Stimulated activated CD8-positive, alpha-beta memory T cell treated with anti-CD3 and anti-CD28 coated beads, Interleukin-15, amount 100 ng/mL, for 24 hours (primary cell): ENCODE data around the gene IPO13.

ENCODE experiments used
- DNase-seq: peaks from one replicate; pipeline ENCODE4 v3.0.0-alpha.2; 2020; ENCODE audit warnings: low read depth

The IPO13 gene, protein sequence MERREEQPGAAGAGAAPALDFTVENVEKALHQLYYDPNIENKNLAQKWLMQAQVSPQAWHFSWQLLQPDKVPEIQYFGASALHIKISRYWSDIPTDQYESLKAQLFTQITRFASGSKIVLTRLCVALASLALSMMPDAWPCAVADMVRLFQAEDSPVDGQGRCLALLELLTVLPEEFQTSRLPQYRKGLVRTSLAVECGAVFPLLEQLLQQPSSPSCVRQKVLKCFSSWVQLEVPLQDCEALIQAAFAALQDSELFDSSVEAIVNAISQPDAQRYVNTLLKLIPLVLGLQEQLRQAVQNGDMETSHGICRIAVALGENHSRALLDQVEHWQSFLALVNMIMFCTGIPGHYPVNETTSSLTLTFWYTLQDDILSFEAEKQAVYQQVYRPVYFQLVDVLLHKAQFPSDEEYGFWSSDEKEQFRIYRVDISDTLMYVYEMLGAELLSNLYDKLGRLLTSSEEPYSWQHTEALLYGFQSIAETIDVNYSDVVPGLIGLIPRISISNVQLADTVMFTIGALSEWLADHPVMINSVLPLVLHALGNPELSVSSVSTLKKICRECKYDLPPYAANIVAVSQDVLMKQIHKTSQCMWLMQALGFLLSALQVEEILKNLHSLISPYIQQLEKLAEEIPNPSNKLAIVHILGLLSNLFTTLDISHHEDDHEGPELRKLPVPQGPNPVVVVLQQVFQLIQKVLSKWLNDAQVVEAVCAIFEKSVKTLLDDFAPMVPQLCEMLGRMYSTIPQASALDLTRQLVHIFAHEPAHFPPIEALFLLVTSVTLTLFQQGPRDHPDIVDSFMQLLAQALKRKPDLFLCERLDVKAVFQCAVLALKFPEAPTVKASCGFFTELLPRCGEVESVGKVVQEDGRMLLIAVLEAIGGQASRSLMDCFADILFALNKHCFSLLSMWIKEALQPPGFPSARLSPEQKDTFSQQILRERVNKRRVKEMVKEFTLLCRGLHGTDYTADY

DNA sequence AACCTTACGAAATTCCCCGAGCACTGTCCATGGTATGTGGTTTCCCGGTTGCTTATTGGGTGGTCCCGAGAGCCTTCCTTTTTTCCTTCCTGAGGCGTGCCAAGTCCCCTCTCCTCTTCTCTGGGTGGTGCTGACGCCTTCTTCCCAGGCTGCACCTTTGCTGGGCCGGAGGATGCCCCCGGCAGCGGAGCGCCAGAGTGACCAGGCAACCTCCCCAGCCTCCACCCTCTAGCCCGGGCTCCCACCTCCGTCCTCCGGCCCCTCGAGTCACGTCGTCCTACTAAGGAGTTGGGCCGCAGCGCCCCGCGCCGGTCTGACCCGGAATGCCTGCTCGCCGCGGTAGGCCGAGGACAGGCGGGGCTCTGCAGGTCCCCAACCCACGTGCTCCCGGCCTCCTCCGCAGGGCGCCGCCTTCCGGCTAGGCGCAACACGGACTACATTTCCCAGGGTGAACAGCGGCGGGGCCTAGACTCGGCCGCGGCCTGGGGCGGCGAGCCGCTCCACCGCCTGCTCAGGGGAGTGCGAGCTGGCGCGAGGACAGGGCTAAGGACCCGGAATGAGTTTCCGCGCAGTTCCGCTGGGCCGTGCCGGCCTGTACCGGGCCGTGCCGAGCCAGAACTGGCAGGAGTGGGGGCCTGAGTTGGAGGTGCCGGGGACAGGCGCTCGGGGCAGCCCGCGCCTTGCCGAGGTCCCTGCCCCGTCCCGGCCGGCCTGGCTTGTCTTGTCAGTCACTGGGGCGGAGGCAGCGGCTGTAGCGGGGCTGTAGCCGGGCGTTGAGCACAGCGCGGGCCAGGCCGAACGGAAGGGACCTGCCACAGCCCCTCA is at the start of gene IPO13:
Gene IPO13, plus strand, starts transcription at position 715 of the 825 bp plus-strand sequence. CDS start 651 bp downstream, outside the sequence.
- DNase-seq = peak; percentile 80

DNA sequence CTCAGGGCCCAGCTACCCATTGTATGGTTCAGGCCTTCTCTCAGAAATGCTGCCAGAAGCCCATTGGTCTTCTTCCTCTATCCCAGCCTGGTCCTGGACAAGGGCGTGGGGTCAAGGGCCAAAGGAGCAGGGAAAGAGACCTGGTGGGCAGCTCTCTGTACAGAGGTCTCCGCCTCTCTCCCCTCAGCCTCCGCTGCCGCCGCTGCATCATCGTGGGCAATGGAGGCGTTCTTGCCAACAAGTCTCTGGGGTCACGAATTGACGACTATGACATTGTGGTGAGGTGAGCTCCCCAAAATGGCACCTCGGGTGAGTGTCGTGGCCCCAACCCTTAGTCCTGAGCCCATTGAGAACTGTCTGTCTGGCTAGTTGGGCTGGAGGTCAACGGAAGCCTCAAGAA is 47.8 kb upstream of the IPO13 start:
- no peak for DNase-seq

DNA sequence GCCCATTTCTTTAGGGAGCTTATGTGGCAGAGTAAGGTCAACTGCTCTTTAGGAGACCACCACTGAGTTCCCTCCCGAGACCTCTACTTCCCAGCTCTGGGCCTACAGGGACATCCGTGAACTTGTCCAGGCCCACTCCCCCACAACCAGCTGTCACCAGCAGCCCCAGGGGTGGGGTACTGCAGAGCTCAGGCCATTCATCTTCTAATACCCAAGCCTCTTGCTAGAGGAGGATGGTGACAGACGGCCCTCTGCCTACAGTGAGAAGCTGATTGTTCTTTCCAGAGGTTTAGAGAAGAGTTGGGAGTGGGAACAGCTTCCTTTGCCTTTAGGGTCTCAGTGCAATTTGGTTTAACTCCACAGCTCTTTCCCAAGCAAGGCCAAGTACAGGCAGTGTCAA is 46.4 kb upstream of the IPO13 start:
- no peak for DNase-seq

DNA sequence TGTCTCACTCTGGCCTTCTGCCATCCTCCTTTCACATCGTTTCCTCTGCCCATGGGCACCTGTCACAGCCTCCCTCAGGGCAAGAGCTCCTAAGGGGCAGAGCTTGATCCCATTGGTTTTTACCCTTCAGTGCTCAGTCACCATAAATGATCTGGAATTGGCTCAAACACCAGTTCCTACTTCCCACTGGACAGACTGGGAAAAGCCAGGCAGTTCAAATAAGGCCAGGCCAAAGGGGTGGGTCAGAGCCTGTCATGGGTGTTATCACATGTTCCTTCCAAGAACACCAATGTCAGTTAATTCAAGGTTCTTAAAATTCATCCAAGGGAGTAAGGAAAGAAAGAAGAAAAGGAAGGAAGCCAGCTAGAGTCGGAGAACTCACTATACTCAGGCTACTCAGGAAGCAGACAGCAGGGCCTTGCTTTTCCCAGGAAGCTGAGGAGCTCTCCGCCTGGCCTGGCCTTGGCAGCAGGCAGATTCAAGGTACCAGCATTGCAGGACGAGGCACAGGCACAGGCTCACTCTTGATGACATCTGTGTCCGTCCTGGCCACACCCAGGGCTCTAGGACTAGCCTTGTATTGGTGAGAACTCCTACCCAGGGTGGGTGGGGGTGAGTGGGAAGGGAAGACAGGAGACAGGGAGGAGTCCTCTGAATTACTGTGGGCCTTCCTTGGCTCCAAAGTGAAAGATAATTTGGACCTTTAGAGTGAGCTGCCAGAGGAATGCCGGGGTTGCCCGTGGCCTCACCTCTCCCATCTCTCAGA is 45.4 kb upstream of the IPO13 start:
- no peak for DNase-seq

DNA sequence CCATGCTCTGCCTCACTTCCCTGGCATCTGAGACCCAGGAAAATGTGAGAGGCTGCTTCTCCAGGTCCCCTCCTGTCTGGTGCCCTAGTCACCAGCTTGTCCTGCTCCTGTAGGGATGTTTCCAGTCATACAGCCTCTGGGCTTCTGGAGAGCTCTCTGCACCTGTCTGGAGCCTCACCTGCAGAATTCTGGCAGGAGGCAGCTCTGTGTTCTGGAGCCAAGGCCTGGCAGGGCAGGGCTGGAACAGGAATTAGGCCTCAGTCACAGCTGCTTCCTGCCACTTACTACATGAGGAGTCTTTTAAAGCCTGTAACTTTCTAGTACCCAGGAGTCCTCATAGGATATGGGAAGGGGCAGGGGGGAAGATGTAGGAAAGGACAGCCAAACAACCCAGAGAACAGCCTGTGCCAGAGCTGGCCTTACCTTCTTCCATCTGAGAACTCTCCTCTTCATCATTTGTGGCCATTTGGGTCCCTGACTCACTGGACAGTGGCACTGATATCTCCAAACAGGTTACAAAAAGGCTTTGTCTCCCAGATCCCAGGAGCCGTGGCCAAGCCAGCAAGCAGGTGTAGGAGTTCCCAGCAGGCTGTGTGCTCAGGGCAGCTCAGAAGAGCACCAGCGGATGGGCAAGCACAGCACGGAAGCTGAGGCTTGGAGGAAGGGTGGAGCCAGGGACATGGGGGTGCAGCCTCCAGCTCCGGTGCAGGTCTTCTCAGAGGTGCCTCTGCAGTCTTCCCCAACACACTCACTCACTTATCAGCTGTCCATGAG is 44.5 kb upstream of the IPO13 start:
- no peak for DNase-seq

DNA sequence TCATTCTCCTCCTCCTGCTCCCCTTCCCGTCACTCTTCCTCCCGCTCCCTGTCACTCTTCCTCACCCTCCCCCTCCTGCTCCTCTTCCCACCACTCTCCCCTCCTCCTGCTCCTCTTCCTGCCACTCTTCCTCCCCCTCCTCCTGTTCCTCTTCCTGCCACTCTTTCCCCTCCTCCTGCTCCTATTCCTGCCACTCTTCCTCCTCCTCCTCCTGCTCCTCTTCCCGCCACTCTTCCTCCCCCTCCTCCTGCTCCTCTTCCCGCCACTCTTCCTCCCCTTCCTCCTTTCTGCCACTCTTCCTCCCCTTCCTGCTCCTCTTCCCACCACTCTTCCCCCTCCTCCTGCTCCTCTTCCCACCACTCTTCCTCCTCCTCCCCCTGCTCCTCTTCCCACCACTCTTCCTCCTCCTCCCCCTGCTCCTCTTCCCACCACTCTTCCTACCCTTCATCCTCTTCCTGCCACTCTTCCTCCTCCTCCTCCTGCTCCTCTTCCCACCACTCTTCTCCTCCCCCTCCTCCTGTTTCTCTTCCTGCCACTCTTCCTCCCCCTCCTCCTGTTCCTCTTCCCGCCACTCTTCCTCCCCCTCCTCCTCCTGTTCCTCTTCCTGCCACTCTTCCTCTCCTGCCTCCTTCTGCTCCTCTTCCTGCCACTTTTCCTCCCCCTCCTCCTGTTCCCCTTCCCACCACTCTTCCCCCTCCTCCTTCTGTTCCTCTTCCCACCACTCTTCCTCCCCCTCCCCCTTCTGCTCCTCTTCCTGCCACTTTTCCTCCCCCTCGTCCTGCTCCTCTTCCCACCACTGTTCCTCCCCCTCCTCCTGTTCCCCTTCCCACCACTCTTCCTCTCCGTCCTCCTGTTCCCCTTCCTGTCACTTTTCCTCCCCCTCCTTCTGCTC is 41.8 kb upstream of the IPO13 start:
- DNase-seq = no peak

DNA sequence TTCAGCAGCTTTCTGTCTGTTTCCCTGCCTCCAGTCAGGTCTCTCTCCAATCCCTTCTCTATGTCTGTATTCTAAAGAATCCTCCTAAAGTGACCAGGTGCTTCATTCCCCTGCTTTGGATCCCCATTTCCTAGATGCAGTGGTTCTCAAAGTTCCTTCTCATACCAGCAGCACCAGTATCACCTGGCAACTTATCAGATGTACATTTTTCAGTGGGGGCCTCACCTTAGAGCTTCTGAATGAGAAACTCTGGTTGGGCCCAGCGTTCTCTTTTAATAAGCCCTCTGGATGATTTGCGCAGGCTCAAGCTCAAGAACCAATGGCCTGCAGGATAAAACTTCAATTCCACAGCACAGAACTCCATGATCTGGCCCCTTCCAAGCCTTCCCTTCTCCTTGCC is 38.5 kb upstream of the IPO13 start:
- no peak for DNase-seq

DNA sequence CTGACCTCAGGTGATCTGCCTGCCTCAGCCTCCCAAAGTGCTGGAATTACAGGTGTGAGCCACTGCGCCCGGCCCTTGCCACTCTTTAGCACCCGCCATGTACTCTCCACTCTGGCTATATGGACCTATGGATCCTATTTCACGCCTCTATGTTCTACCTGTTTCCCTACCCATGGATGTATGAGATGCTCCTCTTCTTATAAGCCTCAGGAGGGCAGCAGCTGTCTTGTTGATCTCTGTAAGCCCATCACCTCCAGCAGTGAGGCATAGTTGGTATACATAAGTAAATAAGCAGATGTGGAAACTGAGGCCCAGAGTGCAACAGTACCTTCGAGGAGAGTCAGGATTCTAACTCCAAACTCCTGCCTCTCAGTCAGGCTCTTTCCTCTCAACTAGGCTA is 37.9 kb upstream of the IPO13 start:
- DNase-seq = no peak

DNA sequence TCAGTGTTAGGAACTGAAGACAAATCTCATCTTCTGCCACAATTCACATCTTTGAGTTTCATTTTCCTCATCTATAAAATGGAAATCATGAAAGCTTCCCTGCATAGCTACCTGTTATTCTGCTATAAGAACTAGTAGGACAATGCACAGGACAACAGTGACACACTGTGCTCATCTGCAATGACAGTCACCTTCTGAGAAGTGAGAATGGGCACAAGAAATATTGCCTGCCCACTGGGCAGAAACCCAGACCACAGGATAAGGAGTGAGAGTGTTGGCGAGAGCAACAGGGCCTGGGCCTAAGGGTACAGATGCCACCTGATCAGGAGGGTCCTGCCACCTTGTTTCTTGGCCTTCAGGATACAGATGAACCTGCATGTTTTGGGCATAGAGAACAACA is 36.4 kb upstream of the IPO13 start:
- DNase-seq = no peak

DNA sequence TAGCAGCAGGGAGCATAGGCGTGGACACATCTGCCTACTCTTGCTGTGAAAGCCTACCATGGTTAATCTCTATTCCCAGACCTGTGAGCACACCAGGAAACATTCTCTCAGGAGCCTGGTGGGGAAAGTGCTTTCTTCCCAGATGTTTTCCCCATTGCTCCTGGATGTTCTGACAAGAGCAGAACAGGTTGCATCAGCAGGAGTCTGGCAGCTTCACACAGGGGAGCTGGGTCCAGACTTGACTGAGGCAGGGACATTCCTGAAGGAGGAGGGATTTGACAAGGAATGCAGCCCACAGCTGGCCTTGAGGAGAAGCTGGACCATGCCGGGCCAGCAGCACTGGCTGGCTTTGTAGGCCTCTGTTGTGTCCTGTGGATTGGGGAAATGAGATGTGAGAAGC is 34.1 kb upstream of the IPO13 start:
- no peak for DNase-seq

DNA sequence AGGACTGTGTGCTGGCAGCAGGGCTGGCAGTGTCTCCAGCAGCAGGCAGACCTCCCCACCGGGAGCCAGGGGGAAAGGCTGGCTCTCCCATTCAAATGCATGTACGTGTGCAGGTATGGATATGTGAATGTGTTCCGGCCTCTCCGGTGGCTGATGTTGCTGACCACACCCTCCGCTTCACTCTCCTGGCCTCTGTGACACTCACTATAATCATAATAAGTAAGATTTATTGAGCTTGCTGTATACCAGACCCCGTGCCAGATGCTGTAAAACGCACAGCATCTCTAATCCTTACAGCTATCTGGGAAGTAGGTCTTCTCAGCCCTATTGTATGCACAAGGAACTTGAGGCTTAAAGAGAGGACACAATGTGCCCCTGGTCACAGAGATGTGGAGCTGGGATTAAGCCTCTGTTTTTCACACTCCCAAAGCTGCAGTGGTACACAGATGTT is 33.7 kb upstream of the IPO13 start:
- DNase-seq = no peak

DNA sequence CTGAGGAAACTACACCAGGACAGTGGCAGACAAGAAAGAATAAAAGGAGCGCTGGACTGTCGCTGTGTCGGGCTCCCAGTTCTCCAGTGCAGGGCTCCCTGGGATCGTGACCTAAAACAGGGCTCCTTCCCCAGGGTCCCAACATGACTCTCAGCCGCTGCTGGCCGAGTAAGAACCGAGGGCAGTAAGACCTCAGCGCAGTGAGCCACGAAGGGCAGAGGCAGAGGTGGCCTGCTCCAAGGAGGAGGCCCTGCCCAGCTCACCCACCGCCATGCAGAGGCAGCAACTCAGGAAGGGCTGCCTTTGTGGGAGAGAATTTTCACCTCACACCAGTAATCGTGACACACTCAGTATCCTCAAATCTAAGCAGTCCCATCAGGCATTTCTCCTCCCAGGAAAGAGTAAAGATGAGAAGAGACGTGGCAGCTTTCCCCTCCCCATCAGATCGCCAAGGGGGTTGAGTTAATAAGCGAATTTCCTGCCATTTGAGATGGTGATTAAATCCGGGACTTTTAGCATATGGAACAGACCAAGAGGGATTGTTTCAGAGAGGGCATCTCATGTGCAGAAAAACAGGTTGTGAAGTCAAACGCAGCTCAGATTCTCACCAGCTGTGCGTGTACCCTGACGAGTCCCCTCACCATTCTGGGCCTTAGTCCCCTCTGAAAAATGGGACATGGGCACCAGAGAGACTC is 32.9 kb upstream of the IPO13 start:
- DNase-seq = no peak

DNA sequence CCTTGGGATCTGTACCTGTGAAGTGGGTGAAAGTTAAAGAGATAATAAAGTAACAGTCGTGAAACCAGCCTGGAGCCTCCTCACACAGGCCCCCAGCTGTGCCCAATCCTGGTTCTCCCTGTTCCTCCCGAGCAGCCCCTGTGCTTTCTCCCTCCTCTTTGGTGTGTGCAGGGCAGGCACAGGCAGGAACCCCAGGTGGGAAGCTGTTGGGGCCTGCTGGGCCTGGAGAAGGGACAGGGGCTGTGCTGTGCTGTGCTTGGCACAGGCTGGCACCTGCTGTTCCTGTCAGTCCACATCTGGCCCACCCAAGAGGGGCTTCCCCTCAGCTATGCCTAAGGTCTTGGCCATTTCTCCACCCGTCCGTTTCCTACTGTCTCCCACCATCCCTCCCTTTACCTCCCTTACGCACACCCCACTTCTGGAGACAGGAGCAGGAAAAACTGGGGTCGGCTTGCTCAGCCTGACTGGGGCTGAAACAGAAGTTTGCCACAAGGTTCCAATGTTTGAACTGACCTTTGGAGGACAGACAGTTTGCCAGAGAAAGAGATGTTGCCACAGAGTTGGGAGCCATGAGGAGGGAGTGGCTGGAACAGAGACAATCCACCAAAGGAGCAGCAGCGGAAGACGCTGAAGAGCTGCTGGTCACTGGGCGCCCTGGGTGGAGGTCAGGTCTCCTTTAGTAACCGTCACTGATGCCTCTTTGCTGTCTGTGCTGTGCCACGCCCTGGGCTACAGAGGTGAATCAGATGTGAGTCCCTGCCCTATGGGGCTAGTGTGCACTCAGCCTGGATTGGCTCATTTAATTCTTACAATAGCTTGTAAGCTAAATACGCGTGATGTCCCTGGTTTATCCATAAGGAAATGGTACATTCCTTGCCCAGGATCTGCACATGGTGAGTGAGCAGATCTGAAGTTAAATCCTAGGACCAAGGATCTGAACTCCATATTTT is 31.9 kb upstream of the IPO13 start:
- DNase-seq = no peak

DNA sequence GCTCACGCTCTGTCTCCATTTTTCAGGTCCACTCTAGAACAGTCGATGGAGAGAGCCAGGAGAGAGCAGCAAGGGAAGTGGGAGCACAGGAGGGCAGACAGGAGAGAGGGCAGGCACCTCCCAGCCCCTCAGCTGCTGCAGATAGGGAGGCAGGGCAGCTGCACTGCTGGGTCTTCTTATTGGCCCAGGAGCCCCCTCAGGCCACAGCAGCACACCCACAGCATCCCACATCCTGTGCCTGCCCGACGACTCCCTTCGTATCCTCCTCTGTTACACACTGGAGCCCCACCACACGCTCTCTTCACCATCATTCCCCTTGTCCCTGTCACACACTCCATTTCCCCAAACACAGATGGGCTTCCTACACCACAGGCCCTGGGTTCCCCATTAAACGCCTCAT is 26.8 kb upstream of the IPO13 start:
- DNase-seq = no peak

DNA sequence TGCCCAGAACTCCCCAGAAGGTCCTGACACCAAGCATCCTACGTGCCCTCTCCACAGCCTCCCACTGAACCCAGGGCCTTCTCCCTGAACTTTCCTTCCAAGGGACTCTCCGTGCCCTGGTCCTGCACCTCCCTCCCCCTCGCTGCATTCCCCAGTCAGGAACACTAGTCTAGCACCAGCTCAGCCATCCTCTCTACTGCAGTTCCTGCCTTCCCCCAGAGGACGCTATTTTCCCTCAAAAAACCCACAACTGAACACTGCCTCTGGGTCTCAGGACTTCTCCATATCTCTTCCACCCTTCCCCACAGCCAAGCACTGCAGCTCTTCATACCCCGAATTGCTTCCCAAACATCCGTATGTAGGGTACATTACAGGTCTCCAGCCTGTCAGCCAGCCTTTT is 25.7 kb upstream of the IPO13 start:
- DNase-seq = no peak

DNA sequence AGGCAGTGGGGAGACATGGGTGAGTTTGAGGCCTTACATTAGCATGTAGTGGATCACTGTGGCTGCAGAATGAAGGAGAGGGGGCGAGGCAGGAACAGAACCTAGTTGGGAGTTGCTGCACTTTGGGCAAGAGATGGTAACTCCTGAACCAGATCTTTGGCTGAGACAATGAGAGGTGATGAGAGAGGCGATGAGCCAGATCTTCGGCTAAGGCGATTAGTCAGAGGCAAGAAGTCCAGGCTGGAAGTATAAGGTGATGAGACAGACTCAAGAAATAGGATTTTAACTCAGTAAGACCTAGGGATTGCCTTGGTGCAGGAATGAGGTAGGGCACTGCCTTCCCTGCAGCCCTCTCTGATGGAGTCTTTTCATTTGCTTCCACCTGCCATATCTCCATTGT is 22.2 kb upstream of the IPO13 start:
- no peak for DNase-seq

DNA sequence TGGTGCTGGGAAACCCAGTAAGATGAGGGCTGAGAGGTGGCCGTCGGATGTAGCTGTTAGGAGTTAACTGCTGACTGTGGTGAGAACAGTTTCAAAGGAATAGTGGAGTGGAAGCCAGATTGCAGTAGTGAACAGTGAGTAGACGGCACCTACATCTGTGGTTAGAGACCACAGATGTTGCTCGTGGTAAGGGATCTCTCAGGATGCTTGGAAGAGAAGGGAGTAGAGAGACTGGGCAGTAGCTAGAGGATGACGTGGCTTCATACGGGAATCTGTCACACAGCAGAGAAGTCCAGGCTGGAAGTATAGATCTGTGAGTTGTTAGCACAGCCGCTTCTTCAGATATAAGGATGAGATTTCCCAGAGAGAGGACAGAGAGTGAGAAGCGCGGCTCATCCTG is 20.9 kb upstream of the IPO13 start:
- DNase-seq = no peak
